Testis (tissue), 3 donors: ENCODE results near the gene COL25A1. TPM values are rescaled to one million over a fixed set of nuclear protein-coding genes. Genes with fewer than 3 reads are reported as not detected.
"Not testable (repeated sequence)": the region's sequence is repeated elsewhere in the genome, so short reads cannot be mapped to it uniquely, and the experiment has no call there.

Experiments used
- DNase-seq: peaks from one replicate; pipeline ENCODE4 v3.0.0-alpha.2; 2019
- H3K27ac ChIP-seq, 2 donors: fragments of 200-600 bp; sonication (generic); one replicate each; pipeline ENCODE4 v1.5.1; 2019
- H3K27me3 ChIP-seq: fragments of 200-600 bp; sonication (generic); one replicate; pipeline ENCODE4 v1.5.1; 2019
- H3K36me3 ChIP-seq: fragments of 200-600 bp; sonication (generic); one replicate; pipeline ENCODE4 v1.5.1; 2017; ENCODE audit warnings: low read depth; ENCODE audit errors: missing control alignments
- H3K4me1 ChIP-seq: fragments of 200-600 bp; sonication (generic); one replicate; pipeline ENCODE4 v1.5.1; 2019
- H3K4me3 ChIP-seq, 2 donors: fragments of 200-600 bp; sonication (generic); one replicate each; pipeline ENCODE4 v1.5.1; 2017 to 2019
- H3K9me3 ChIP-seq: fragments of 200-600 bp; sonication (generic); one replicate; pipeline ENCODE4 v1.5.1; 2017
- POLR2A ChIP-seq: fragments of 450-650 bp; IDR thresholded peaks from one replicate; pipeline ENCODE4 v1.6.1; 2017; ENCODE audit warnings: antibody characterized with exemption, mild to moderate bottlenecking, moderate library complexity
- WGBS, 2 donors: methylation state at CpG; one replicate each; pipeline ENCODE4 v1.1.5; 2018; 5-methylcytosine and 5-hydroxymethylcytosine counted together
- intact Hi-C: fragments of 100-400 bp; cut with DNase I; formaldehyde crosslinking; loops from one replicate; pipeline ENCODE4 v1.15.1; 2023; ENCODE audit warnings: low total_unique reads
- polyA plus RNA-seq: library from polyadenylated mRNA; stranded (reverse); fragments of 350-450 nt; fragmentation: Illumina TruSeq; extraction: RNeasy Lipid Tissue Mini Kit (QIAGEN cat#74804); gene quantifications from one replicate; pipeline ENCODE4 v1.2.3, GENCODE V29; 2014; ENCODE audit warnings: low read depth, low replicate concordance; ENCODE audit not compliant: insufficient read depth
- total RNA-seq, 2 donors: library from RNA; depleted of rRNA; stranded (reverse); fragments of >200 nt; gene quantifications; one replicate each; pipeline ENCODE4 v1.2.3, GENCODE V29; 2016
- TF ChIP-seq, protein P1 (sequence below), 3 experiments: fragments of 450-650 bp in 2 of 3; fragments of 200-600 bp in 1 of 3; sonication (generic) in 1 of 3; IDR thresholded peaks; one replicate each; pipeline ENCODE4 v1.5.1; 2016 to 2019; ENCODE audit warnings: antibody characterized with exemption in 3 of 3, mild to moderate bottlenecking in 2 of 3, moderate library complexity in 1 of 3

COL25A1 gene
- total and polyA plus RNA-seq, 3 donors from 2014 or later: 11.7 to 19.2 (median 17.2) TPM

- Histone ChIP-seq H3K27ac (no peak overlapping the region), H3K4me3 (no peak overlapping the region), H3K4me1 (no peaks in the 10 kb centered on the region), H3K27me3 (no peaks in the 10 kb centered on the region), H3K9me3 (no peaks in the 10 kb centered on the region), H3K36me3 (no peaks in the 10 kb centered on the region)
- no peak for TF ChIP-seq POLR2A
- TF ChIP-seq, protein P1, sequence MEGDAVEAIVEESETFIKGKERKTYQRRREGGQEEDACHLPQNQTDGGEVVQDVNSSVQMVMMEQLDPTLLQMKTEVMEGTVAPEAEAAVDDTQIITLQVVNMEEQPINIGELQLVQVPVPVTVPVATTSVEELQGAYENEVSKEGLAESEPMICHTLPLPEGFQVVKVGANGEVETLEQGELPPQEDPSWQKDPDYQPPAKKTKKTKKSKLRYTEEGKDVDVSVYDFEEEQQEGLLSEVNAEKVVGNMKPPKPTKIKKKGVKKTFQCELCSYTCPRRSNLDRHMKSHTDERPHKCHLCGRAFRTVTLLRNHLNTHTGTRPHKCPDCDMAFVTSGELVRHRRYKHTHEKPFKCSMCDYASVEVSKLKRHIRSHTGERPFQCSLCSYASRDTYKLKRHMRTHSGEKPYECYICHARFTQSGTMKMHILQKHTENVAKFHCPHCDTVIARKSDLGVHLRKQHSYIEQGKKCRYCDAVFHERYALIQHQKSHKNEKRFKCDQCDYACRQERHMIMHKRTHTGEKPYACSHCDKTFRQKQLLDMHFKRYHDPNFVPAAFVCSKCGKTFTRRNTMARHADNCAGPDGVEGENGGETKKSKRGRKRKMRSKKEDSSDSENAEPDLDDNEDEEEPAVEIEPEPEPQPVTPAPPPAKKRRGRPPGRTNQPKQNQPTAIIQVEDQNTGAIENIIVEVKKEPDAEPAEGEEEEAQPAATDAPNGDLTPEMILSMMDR (IDR thresholded peaks at IDR 0.05): no peak
- no peak for DNase-seq
- intact Hi-C loops: no loop called here
Measured at GRCh38 chr4:109149836-109150235, 152.6 kb downstream of the COL25A1 start.

DNA sequence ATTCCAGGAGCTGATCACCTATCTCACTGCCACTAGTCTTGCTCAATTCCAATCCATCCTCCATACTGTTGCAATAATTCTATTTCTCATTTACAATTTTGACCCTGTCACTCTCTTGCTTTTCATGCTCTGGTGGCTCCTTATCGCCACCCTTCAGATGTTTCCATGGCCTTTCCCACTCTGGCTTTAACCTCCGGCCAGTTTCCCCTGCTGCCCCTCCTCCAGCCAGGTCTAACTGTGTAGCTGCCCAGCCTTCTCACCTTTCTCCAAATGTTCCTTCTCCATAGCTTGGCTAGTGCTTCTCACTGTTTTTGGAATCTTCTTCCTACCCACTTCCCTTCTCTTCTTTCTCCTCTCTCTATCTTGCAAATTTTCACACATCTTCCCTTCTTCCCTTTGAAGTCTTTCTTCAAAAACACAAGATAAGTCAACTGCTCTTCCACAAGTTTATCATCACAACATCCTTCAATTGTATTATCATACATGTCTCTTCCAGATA is 153.8 kb downstream of the COL25A1 start:
- no peaks in the 10 kb centered on the region for H3K9me3 ChIP-seq
- DNase-seq: no peak
- H3K36me3 ChIP-seq: no peaks in the 10 kb centered on the region
- intact Hi-C loops: no loop called here
- no peaks in the 10 kb centered on the region for H3K27me3 ChIP-seq
- H3K27ac ChIP-seq: no peak overlapping the region
- no peak for TF ChIP-seq POLR2A
- TF ChIP-seq, protein P1 (IDR thresholded peaks at IDR 0.05): no peak
- WGBS, 2 donors: 92 to 95% methylated on average over 2 of the region's 2 CpGs
- H3K4me3 ChIP-seq: no peak overlapping the region
- no peaks in the 10 kb centered on the region for H3K4me1 ChIP-seq

DNA sequence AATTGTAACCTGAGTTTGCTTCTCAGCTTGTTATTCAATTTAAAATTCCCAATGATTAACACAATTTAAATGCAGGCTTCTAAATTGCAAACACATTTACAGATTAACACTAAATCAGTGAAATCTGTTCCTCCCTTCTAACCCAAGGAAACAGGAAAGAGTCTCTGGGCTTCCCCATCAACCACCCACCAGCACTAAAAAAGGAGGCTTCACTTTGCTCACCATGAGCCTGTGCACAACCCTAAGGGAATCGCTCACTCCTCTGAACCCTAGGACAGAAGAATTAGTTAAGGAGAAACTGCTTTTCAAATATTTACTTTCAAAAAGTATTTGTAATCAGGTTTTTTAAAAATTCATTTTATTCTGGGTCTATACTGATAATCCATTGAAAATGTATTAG is 155.3 kb downstream of the COL25A1 start:
- DNase-seq: no peak
- no peaks in the 10 kb centered on the region for H3K27me3 ChIP-seq
- H3K4me3 ChIP-seq: no peak overlapping the region
- no peaks in the 10 kb centered on the region for H3K36me3 ChIP-seq
- H3K9me3 ChIP-seq: no peaks in the 10 kb centered on the region
- no peaks in the 10 kb centered on the region for H3K4me1 ChIP-seq
- TF ChIP-seq POLR2A: no peak
- TF ChIP-seq, protein P1 (IDR thresholded peaks at IDR 0.05): no peak
- WGBS, 2 donors: 90 to 100% methylated on average over 1 of the region's 1 CpG
- H3K27ac ChIP-seq: no peak overlapping the region
- intact Hi-C loops: no loop called here

DNA sequence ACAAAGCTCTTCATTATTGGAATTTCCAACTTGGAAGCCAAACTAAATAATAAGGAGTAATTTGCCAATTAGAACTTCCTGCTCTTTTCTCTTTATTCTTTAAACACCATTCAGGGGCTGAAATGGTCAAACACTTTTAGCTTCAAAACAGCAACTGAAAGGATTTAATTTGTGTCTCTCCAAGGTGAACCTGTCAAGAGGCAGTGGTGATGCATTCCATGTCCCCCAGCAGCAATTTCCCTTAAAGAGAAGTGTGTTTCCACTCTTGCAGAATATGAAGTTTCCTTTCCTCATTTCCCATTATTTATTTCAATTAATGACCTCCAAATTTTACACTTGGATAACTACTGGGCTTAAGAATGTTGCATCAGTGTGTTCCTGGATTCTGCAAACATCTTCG is 156.0 kb downstream of the COL25A1 start:
- H3K27me3 ChIP-seq: no peaks in the 10 kb centered on the region
- intact Hi-C loops: no loop called here
- H3K4me3 ChIP-seq: no peak overlapping the region
- TF ChIP-seq POLR2A: no peak
- TF ChIP-seq, protein P1 (IDR thresholded peaks at IDR 0.05): no peak
- H3K36me3 ChIP-seq: no peaks in the 10 kb centered on the region
- no peaks in the 10 kb centered on the region for H3K9me3 ChIP-seq
- H3K4me1 ChIP-seq: no peaks in the 10 kb centered on the region
- WGBS, 2 donors: 52 to 65% methylated on average over 1 of the region's 1 CpG
- H3K27ac ChIP-seq: no peak overlapping the region
- no peak for DNase-seq

- H3K4me1 ChIP-seq, H3K27me3 ChIP-seq, H3K4me3 ChIP-seq, H3K36me3 ChIP-seq, intact Hi-C loops, DNase-seq, H3K9me3 ChIP-seq, H3K27ac ChIP-seq: not testable (repeated sequence)
- WGBS, 2 donors: 98% methylated on average over 2 of the region's 2 CpGs
Measured at GRCh38 chr4:109138125-109138524, 164.3 kb downstream of the COL25A1 start.
